ENCODE data around the gene TWNK.

TWNK gene

GRCh38 chr10:101042118-101042517, 54.8 kb downstream of the TWNK start:
- peak overlapping the region; percentile 86 for H3K27ac ChIP-seq
- TF ChIP-seq ZFX (IDR thresholded peaks at IDR 0.05) (no peak), CTCF (conservative IDR thresholded peaks at IDR 0.05) (no peak)

- TF ChIP-seq CTCF (conservative IDR thresholded peaks at IDR 0.05), result no peak
- TF ChIP-seq ZFX (IDR thresholded peaks at IDR 0.05), result no peak
- H3K27ac ChIP-seq, result peak overlapping the region; percentile 86
These were observed 55.5 kb downstream of the TWNK start for GRCh38 chr10:101042667-101043362.

- TF ChIP-seq CTCF (conservative IDR thresholded peaks at IDR 0.05) (no peak), ZFX (IDR thresholded peaks at IDR 0.05) (no peak)
- peak overlapping the region; percentile 86 for H3K27ac ChIP-seq
These were observed 56.0 kb downstream of the TWNK start for GRCh38 chr10:101043363-101043707.
